Stimulated activated CD4-positive, alpha-beta T cell treated with anti-CD3 and anti-CD28 coated beads, Interleukin-1b, Interleukin-23, amount 100 ng/mL, for 48 hours (primary cell): Measurements from ENCODE around the gene STIM2.
A peak's percentile ranks its signal among the peaks of the same experiment; 100 is the strongest.
"Not testable (repeated sequence)": the region's sequence is repeated elsewhere in the genome, so short reads cannot be mapped to it uniquely, and the experiment has no call there.

Experiments
- DNase-seq: peaks from one replicate; pipeline ENCODE4 v3.0.0-alpha.2; 2020

STIM2 gene

GRCh38 chr4:26870576-26871262 is 10.1 kb downstream of the STIM2 start:
- DNase-seq = no peak

- no peak for DNase-seq
Observed at GRCh38 chr4:26871611-26872010, 11.0 kb downstream of the STIM2 start.

GRCh38 chr4:26873391-26874026 is 12.9 kb downstream of the STIM2 start:
- DNase-seq = peak; percentile 73

GRCh38 chr4:26874110-26874509 is 13.5 kb downstream of the STIM2 start:
- no peak for DNase-seq

- no peak for DNase-seq
Observed at GRCh38 chr4:26877406-26877805, 16.8 kb downstream of the STIM2 start.

GRCh38 chr4:26877961-26878360 is 17.3 kb downstream of the STIM2 start:
- DNase-seq = no peak

GRCh38 chr4:26878794-26879391 is 18.3 kb downstream of the STIM2 start:
- peak; percentile 22 for DNase-seq

- no peak for DNase-seq
Observed at GRCh38 chr4:26879805-26880204, 19.2 kb downstream of the STIM2 start.

- no peak for DNase-seq
Observed at GRCh38 chr4:26884026-26884425, 23.4 kb downstream of the STIM2 start.

- DNase-seq = no peak
Observed at GRCh38 chr4:26884486-26884988, 23.9 kb downstream of the STIM2 start.

GRCh38 chr4:26885912-26886274 is 25.3 kb downstream of the STIM2 start:
- no peak for DNase-seq

GRCh38 chr4:26887143-26887542 is 26.5 kb downstream of the STIM2 start:
- DNase-seq = no peak

- no peak for DNase-seq
Observed at GRCh38 chr4:26887809-26888208, 27.2 kb downstream of the STIM2 start.

- no peak for DNase-seq
Observed at GRCh38 chr4:26889356-26889755, 28.7 kb downstream of the STIM2 start.

- DNase-seq = no peak
Observed at GRCh38 chr4:26891054-26891453, 30.4 kb downstream of the STIM2 start.

GRCh38 chr4:26891867-26892266 is 31.2 kb downstream of the STIM2 start:
- DNase-seq = no peak

- no peak for DNase-seq
Observed at GRCh38 chr4:26892480-26893150, 32.0 kb downstream of the STIM2 start.

- DNase-seq = no peak
Observed at GRCh38 chr4:26893491-26893890, 32.9 kb downstream of the STIM2 start.

- not testable (repeated sequence) for DNase-seq
Observed at GRCh38 chr4:26894881-26895280, 34.2 kb downstream of the STIM2 start.

GRCh38 chr4:26896636-26897035 is 36.0 kb downstream of the STIM2 start:
- no peak for DNase-seq

GRCh38 chr4:26899991-26900390 is 39.4 kb downstream of the STIM2 start:
- DNase-seq = no peak

GRCh38 chr4:26900765-26901164 is 40.1 kb downstream of the STIM2 start:
- DNase-seq = no peak

- DNase-seq = no peak
Observed at GRCh38 chr4:26905172-26905571, 44.5 kb downstream of the STIM2 start.
